Skeletal muscle satellite cell (primary cell): ENCODE data around the gene GYPA. TPM values are rescaled to one million over a fixed set of nuclear protein-coding genes. Genes with fewer than 3 reads are reported as not detected.
"Not testable (repeated sequence)": the region's sequence is repeated elsewhere in the genome, so short reads cannot be mapped to it uniquely, and the experiment has no call there.

Source experiments
- H3K27me3 ChIP-seq: 2 replicates; pipeline ENCODE4 v1.7.0; 2013; ENCODE audit warnings: low read length; ENCODE audit not compliant: control insufficient read depth, insufficient read depth
- H3K36me3 ChIP-seq: 2 replicates; pipeline ENCODE4 v1.7.0; 2013; ENCODE audit warnings: mild to moderate bottlenecking, control low read depth, low read length; ENCODE audit not compliant: insufficient read depth
- H3K4me1 ChIP-seq: 2 replicates; pipeline ENCODE4 v1.7.0; 2013; ENCODE audit warnings: low read length; ENCODE audit not compliant: control insufficient read depth, insufficient read depth
- H3K4me2 ChIP-seq: 2 replicates; pipeline ENCODE4 v1.7.0; 2013; ENCODE audit warnings: mild to moderate bottlenecking, low read length
- H3K4me3 ChIP-seq: 2 replicates; pipeline ENCODE4 v1.7.0; 2013; ENCODE audit warnings: low read length
- H3K9ac ChIP-seq: 2 replicates; pipeline ENCODE4 v1.7.0; 2013; ENCODE audit warnings: mild to moderate bottlenecking, low read depth, low read length, moderate library complexity
- H3K9me3 ChIP-seq: replicated peaks from 2 replicates; pipeline ENCODE4 v1.7.0; 2013; ENCODE audit warnings: mild to moderate bottlenecking, control low read depth, low read length
- total RNA-seq: library from RNA; depleted of rRNA; stranded (reverse); fragments of >200 nt; gene quantifications from 2 replicates; pipeline ENCODE4 v1.2.3, GENCODE V29; 2012; rRNA removed

The GYPA gene
- total RNA-seq = not detected in 2 replicates

DNA sequence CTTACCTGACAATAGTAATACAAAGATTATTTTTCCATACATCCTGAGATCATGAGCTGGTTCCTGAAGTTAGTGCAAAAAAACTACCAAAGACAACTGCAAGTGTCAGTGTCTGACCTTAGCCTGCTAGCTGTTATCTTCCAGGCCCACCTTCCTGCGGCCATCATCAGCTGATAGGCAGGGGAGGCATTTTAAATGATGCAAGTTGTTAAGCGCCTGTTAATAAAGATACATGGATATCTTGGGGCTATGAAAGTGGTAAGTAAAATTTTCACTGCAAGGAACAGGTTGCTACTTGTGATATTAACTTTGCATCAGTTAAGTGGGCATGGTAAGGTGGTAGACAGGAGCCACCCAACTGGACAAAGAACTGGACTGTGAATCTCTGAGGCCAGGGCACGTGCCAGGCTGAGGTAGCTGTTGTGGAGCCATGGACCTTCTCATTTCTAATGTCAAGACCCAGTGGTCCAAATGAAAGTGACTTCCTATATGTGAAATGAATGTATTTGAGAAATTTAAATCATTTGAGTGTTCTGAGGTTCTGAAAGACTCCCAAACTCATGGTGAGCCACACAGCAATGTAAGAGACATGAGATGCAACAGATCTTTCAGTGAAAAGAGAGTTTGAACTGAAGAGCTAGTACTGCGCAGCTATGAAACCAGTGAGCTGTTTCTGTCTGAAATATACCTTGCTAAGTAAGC lies at the start of gene GYPA:
TSS of gene GYPA (minus strand) at position 125 of the 702 bp plus-strand sequence. CDS start at position 42, 83 bp downstream.
- not testable (repeated sequence) for H3K4me1 ChIP-seq, H3K4me2 ChIP-seq, H3K4me3 ChIP-seq, H3K27me3 ChIP-seq, H3K36me3 ChIP-seq, H3K9me3 ChIP-seq, H3K9ac ChIP-seq

DNA sequence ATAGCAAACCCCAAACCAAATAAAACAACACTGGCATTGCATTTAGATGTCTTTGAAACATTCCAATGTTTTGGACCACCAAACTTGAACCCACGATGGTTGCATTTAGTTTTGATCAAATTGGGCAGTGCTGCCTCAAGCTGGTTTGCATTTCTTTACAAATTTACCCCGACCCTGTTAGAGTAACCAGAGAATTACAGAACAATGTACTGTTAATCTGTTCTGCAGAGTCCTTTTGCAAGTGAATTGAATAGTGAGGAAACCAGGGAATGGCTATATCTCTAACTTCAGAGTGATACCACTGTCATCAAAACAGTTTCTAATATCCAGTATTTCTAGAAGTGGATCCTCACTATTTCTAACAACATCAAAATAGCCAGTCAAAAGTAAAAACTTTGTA lies 49.5 kb upstream of the GYPA start:
- H3K4me3 ChIP-seq = no peak overlapping the region
- no peaks in the 10 kb centered on the region for H3K36me3 ChIP-seq
- no peaks in the 10 kb centered on the region for H3K27me3 ChIP-seq
- no peaks in the 10 kb centered on the region for H3K4me1 ChIP-seq
- H3K4me2 ChIP-seq = no peak overlapping the region
- no peaks in the 10 kb centered on the region for H3K9me3 ChIP-seq
- H3K9ac ChIP-seq = no peak overlapping the region

DNA sequence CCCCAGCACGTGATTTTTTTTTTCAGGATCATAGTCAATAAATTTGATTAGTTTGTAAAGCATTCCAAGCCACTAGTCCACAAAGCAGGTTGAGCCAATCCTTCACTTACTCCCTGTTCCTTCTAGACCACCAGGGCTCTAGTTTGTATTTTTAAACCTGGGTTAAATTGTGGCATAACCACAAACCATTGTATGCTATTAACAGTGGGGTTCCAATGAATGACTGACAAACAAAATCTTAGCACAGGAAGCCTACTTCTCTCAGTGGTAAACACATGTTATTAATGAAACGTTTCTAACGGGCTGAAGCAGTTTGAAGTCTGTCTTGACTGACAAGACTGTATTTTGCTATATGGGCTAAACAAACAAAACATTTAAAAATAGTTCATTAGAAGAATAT lies 48.6 kb upstream of the GYPA start:
- Histone ChIP-seq H3K4me2 (no peak overlapping the region), H3K9me3 (no peaks in the 10 kb centered on the region), H3K4me1 (no peaks in the 10 kb centered on the region), H3K27me3 (no peaks in the 10 kb centered on the region), H3K9ac (no peak overlapping the region), H3K4me3 (no peak overlapping the region), H3K36me3 (no peaks in the 10 kb centered on the region)

DNA sequence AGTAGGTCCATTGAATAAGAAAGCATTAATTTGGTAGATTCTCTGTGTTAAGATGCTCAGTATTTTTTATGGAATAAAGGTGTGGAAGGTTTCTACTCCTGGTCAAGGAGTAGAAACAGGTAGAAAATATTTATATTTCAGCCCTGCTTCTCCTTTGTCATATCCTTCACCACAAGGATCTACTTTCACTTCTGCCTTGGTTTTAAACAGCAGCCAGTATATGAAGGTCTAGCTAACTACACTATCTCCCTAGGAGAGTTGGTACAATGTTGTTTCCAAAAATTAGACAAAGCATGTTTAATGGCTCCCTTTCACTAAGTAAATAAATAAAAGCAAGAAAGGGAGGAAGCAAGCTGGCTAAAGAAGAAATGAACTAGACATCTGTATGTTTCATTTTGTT lies 44.6 kb upstream of the GYPA start:
- H3K9ac ChIP-seq = no peak overlapping the region
- H3K36me3 ChIP-seq = no peaks in the 10 kb centered on the region
- H3K4me2 ChIP-seq = no peak overlapping the region
- no peak overlapping the region for H3K4me3 ChIP-seq
- no peaks in the 10 kb centered on the region for H3K27me3 ChIP-seq
- no peaks in the 10 kb centered on the region for H3K4me1 ChIP-seq
- H3K9me3 ChIP-seq = no peaks in the 10 kb centered on the region

DNA sequence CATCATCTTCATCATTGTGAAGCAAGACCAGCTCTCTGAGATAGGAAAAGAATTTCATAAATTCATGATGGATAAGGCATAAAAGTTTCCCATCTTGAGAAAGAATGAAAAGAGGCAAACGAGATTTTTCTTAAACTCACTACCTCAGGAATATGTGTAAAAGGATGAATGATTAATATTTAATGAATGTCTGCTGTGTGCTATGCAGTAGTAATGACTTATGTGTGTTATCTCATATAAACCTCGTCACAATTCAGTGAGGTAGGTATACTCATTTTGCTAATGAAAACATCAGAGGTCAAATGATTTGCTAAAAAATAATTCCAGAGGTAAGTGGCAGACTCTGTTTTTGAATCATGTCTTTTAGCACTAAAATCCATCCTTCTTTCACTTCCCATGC lies 42.6 kb upstream of the GYPA start:
- Histone ChIP-seq H3K4me2 (no peak overlapping the region), H3K9ac (no peak overlapping the region), H3K36me3 (no peaks in the 10 kb centered on the region), H3K4me3 (no peak overlapping the region), H3K9me3 (no peaks in the 10 kb centered on the region), H3K4me1 (peaks cover 4% of the 10 kb centered on the region), H3K27me3 (no peaks in the 10 kb centered on the region)

DNA sequence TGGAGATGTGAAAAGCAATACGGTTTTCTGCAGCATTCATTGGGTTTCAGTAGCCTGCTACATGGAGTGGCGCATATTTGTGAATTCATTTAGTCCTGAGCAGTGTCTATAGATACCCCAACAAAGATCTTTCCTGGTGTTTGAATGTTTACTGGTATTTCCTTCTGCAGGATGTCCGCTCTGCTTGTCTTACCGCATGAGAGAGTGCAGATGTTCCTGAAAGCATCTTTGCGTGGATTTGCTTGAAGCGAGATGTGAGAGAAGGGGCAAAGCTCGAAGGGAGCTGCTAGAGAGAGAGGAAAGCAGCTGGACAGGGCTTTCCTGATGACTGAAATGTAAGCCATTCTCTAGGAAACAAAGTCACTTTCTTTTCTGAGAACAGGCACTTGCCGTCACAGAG lies 40.9 kb upstream of the GYPA start:
- no peak overlapping the region for H3K9ac ChIP-seq
- H3K4me1 ChIP-seq = peaks cover 5% of the 10 kb centered on the region
- no peak overlapping the region for H3K4me2 ChIP-seq
- H3K27me3 ChIP-seq = no peaks in the 10 kb centered on the region
- no peaks in the 10 kb centered on the region for H3K36me3 ChIP-seq
- H3K9me3 ChIP-seq = no peaks in the 10 kb centered on the region
- H3K4me3 ChIP-seq = no peak overlapping the region

DNA sequence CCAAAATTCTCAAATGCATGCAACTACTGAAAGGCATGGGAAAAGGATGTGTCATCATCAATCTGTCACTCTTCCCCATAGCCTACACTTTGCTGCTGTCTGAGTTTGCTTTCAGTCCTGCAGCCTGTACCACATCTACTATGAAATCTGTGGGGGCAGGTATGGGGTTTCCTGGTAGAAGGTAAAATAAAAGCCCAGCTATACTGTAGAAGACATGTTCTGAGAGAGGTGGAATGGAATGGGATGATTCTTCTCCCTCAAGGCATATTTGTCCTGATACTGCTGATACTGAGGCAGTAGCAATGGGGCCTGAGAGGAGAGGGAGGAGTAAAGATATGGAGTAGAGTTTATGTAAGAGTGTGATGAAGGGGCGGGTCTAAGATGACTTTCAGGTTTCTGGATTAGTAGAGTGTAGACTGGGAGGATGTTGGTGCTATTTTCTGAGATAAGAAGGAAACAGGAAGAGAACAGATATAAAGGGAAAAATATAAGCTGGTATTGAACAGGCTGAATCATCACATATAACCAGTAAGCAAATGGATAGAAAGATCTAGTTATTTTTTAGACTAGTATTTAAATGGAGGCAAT lies 38.7 kb upstream of the GYPA start:
- H3K4me2 ChIP-seq = no peak overlapping the region
- H3K4me1 ChIP-seq = peaks cover 8% of the 10 kb centered on the region
- H3K36me3 ChIP-seq = no peaks in the 10 kb centered on the region
- no peak overlapping the region for H3K9ac ChIP-seq
- H3K27me3 ChIP-seq = no peaks in the 10 kb centered on the region
- H3K4me3 ChIP-seq = no peak overlapping the region
- no peaks in the 10 kb centered on the region for H3K9me3 ChIP-seq

DNA sequence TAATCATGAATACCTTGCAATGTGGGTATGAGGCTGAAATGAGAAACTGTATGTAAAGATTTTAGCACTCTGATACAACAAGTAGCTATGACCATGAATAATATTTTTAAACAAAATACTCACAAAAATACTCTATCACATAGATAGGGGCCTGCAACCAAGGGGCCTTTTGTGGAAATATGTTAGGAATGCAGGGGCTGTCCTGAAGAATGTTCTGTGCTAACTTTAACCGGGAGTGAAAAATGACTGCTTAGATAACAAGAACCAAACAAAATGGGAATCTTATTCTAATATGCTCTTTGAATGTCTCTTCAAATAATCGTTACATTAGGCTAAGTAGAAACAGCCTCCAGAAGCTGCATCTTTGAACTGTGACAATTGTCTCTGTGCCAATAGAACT lies 37.9 kb upstream of the GYPA start:
- no peaks in the 10 kb centered on the region for H3K9me3 ChIP-seq
- H3K27me3 ChIP-seq = no peaks in the 10 kb centered on the region
- no peak overlapping the region for H3K4me3 ChIP-seq
- H3K36me3 ChIP-seq = no peaks in the 10 kb centered on the region
- H3K4me2 ChIP-seq = no peak overlapping the region
- H3K4me1 ChIP-seq = peaks cover 8% of the 10 kb centered on the region
- H3K9ac ChIP-seq = no peak overlapping the region

DNA sequence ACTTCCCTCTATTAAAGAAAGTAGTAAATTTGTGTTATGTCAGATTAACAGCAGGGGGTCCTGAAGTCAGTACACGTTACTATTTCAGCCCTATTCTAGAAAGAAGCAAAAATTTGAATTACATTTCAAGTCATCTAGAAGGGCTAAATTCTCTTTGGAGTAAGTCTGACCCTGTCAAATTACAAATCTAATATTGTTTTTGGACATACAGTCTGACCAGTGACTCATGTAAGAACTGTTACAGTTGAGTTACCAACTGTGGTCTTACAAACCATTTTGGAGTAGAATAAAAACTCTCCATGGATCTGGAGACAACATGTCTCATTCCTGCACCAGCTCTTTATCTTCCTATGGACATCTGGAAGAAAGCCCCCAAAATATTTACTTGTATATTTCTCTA lies 36.0 kb upstream of the GYPA start:
- Histone ChIP-seq H3K9me3 (no peaks in the 10 kb centered on the region), H3K9ac (no peak overlapping the region), H3K36me3 (no peaks in the 10 kb centered on the region), H3K4me3 (no peak overlapping the region), H3K27me3 (no peaks in the 10 kb centered on the region), H3K4me1 (peaks cover 8% of the 10 kb centered on the region), H3K4me2 (no peak overlapping the region)

DNA sequence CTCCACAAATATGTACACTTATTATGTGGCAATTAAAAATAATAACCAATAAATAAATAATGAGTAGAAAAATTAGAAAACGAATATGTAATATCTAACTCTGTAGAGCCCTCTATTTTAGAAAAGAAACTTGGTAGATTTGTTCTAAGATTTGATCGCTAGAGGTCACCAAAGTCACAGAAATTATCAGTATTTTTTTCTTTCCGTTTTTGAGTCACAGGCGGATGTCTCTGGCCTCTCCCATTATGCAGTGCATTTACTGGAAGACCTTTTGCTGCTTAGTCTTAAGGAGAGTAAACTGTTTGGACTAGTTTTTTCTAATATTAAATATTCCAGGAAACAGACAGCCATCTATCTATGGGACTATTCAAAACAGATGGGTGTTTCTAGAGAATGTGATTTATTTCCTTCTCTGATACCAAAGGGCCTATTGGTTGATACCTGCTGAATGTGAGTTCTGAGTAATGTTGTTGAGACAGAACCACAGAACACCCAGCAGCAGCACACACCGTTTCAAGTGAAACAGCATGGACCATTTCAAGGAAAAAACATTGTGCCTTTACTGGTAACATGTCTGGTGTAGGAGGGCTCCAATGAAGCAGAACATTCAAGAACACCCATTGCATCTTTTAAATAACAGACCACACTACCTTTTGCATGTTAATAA lies 34.0 kb upstream of the GYPA start:
- Histone ChIP-seq H3K4me3 (no peak overlapping the region), H3K27me3 (peaks cover 15% of the 10 kb centered on the region), H3K36me3 (no peaks in the 10 kb centered on the region), H3K9ac (no peak overlapping the region), H3K4me2 (no peak overlapping the region), H3K4me1 (peaks cover 8% of the 10 kb centered on the region), H3K9me3 (no peaks in the 10 kb centered on the region)

DNA sequence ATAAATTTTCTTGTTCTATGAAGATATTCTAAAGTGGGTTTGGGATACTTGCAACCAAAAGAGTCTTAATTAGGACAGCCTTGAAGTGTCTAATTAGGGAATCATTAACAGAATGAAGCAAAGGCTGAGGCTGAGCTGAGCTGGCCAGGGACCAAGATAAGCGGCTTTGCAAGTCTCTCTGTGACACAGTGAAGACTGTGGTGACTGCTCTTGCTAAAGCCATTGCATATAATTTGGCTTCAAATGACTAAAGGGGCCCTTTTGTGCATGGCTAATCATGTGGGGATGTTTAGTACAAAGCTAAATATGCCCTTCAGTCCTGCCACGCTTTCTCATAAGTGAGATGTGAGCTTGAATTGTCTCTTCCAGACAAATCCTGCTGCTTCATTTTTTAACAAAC lies 31.2 kb upstream of the GYPA start:
- Histone ChIP-seq H3K36me3 (no peaks in the 10 kb centered on the region), H3K4me1 (peaks cover 3% of the 10 kb centered on the region), H3K27me3 (peaks cover 19% of the 10 kb centered on the region), H3K9me3 (no peaks in the 10 kb centered on the region), H3K4me2 (no peak overlapping the region), H3K4me3 (no peak overlapping the region), H3K9ac (no peak overlapping the region)

DNA sequence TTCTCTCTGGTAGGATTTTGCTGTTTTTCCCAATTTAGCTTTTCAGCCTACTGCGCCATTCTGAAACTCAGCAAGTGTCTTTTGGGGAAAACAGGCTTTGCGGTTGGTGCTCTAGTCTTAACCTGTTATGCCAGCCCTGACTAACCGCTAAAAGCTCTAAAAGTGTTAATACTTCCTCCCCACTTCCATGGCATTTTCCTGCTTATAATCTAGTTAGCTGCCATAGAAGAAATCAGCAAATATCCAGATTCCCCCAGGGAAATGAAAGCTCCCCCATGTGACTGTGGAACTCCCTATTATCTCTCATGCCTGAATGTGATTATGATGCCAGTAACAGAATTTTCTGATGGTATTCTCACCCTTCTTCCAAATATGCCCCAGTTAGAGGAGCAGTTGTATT lies 28.7 kb upstream of the GYPA start:
- Histone ChIP-seq H3K4me3 (no peak overlapping the region), H3K9ac (no peak overlapping the region), H3K4me2 (no peak overlapping the region), H3K9me3 (no peaks in the 10 kb centered on the region), H3K36me3 (no peaks in the 10 kb centered on the region), H3K4me1 (no peaks in the 10 kb centered on the region), H3K27me3 (peaks cover 19% of the 10 kb centered on the region)
